HG03520 (cell line): ENCODE measurements around the gene PPP1R14D.

Experiments
- ATAC-seq: cut with Tn5 transposase; IDR thresholded peaks from one replicate; pipeline ENCODE4 v1.9.1; 2021; ENCODE audit warnings: mild to moderate bottlenecking, moderate library complexity; ENCODE audit not compliant: unreplicated experiment

Gene PPP1R14D

GRCh38 chr15:40853241-40853890, 24.9 kb upstream of the PPP1R14D start:
- no peak for ATAC-seq

- no peak for ATAC-seq
Observed at GRCh38 chr15:40852529-40852928, 24.0 kb upstream of the PPP1R14D start.

GRCh38 chr15:40850576-40851112, 22.1 kb upstream of the PPP1R14D start:
- no peak for ATAC-seq

GRCh38 chr15:40847223-40847961, 18.9 kb upstream of the PPP1R14D start:
- no peak for ATAC-seq

- no peak for ATAC-seq
Observed at GRCh38 chr15:40846841-40847222, 18.3 kb upstream of the PPP1R14D start.

- ATAC-seq, result no peak
Observed at GRCh38 chr15:40845511-40846284, 17.2 kb upstream of the PPP1R14D start.

GRCh38 chr15:40845036-40845435, 16.5 kb upstream of the PPP1R14D start:
- no peak for ATAC-seq

GRCh38 chr15:40844696-40845030, 16.2 kb upstream of the PPP1R14D start:
- no peak for ATAC-seq

- no peak for ATAC-seq
Observed at GRCh38 chr15:40843885-40844695, 15.6 kb upstream of the PPP1R14D start, which contains the start of gene SPINT1. Gene SPINT1, plus strand, starts transcription at chr15:40844048. Its CDS starts 507 bp downstream, at chr15:40844555.

GRCh38 chr15:40843261-40843884, 14.9 kb upstream of the PPP1R14D start:
- no peak for ATAC-seq

GRCh38 chr15:40841741-40842140, 13.2 kb upstream of the PPP1R14D start:
- no peak for ATAC-seq

GRCh38 chr15:40838756-40839155, 10.2 kb upstream of the PPP1R14D start:
- no peak for ATAC-seq

GRCh38 chr15:40836020-40836419, 7.5 kb upstream of the PPP1R14D start:
- ATAC-seq, result no peak

GRCh38 chr15:40832903-40833302, 4.4 kb upstream of the PPP1R14D start:
- no peak for ATAC-seq

- no peak for ATAC-seq
Observed at GRCh38 chr15:40831861-40832260, 3.4 kb upstream of the PPP1R14D start.

GRCh38 chr15:40830884-40831283, 2.4 kb upstream of the PPP1R14D start:
- ATAC-seq, result no peak

GRCh38 chr15:40829115-40829514, 607 bp upstream of the PPP1R14D start:
- no peak for ATAC-seq

GRCh38 chr15:40826423-40827075, 2.0 kb downstream of the PPP1R14D start:
- ATAC-seq, result no peak

GRCh38 chr15:40825661-40826422, 2.7 kb downstream of the PPP1R14D start:
- ATAC-seq, result no peak
